H1 (cell line): ENCODE results near the gene UBASH3B.

Experiments used
- BACH1 ChIP-seq: IDR thresholded peaks from 2 replicates; pipeline ENCODE4 v1.6.1; 2012; ENCODE audit warnings: low read length, improper control_type of control experiment
- EZH2 ChIP-seq: fragments of 200-600 bp; sonication (generic); IDR thresholded peaks from 2 replicates; pipeline ENCODE4 v1.7.1; 2012; ENCODE audit warnings: low read depth, mild to moderate bottlenecking, moderate library complexity, low read length, inconsistent platforms; ENCODE audit not compliant: severe bottlenecking
- POLR2A ChIP-seq, 2 experiments: IDR thresholded peaks; 1 replicate in 1 of 2; 2 replicates in 1 of 2; pipeline ENCODE4 v1.6.1; 2011; ENCODE audit warnings: low read depth in 2 of 2, low read length in 2 of 2, mild to moderate bottlenecking in 2 of 2; ENCODE audit errors: control extremely low read depth in 1 of 2
- RFX5 ChIP-seq: IDR thresholded peaks from 2 replicates; pipeline ENCODE4 v1.6.1; 2011; ENCODE audit warnings: low read depth, low read length, improper control_type of control experiment, borderline replicate concordance
- SIRT6 ChIP-seq: IDR thresholded peaks from one replicate; pipeline ENCODE4 v1.7.1; 2012; ENCODE audit warnings: low read length, inconsistent platforms
- SP2 ChIP-seq: IDR thresholded peaks from 2 replicates; pipeline ENCODE4 v1.6.1; 2012; ENCODE audit warnings: mild to moderate bottlenecking, low read length, inconsistent platforms
- SUZ12 ChIP-seq: fragments of 200-600 bp; sonication (generic); IDR thresholded peaks from 2 replicates; pipeline ENCODE4 v1.6.1; 2012; ENCODE audit warnings: mild to moderate bottlenecking, inconsistent platforms, low read length, moderate library complexity, mixed read lengths
- TAF1 ChIP-seq: IDR thresholded peaks from 2 replicates; pipeline ENCODE4 v1.6.1; 2011; ENCODE audit warnings: mild to moderate bottlenecking, low read depth, low read length
- TEAD4 ChIP-seq: IDR thresholded peaks from 2 replicates; pipeline ENCODE4 v1.6.1; 2012; ENCODE audit warnings: low read depth, low read length, inconsistent platforms, mixed read lengths
- TF ChIP-seq, protein P1 (sequence below), 3 experiments: IDR thresholded peaks; 1 replicate in 2 of 3; 2 replicates in 1 of 3; pipeline versions ENCODE4 v1.5.1 to v1.6.1; 2011; ENCODE audit warnings: low read length in 3 of 3, mild to moderate bottlenecking in 3 of 3, inconsistent platforms in 2 of 3, low read depth in 1 of 3, moderate library complexity in 1 of 3; ENCODE audit not compliant: insufficient read depth in 1 of 3; ENCODE audit errors: control extremely low read depth in 1 of 3

DNA sequence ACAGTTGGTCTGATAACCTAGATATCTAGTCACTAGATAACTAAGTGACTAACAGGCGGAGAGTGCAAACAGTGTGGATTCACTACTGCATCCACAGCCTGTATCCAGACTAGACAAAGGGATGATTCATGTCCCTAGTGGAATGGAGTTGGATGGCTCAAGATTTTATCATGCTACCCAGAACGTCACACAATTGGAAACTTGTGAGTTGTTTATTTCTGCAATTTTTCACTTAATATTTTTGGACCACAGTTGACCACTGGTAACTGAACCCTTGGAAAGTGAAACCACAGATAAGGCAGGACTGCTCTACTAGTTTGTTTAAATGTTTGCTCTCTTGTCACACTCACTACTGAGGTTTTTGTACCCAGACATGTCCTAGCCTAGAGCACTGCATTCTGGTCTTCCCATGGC lies 76.0 kb downstream of the UBASH3B start:
- no peak for TF ChIP-seq SIRT6
- TF ChIP-seq TEAD4, result no peak
- TF ChIP-seq BACH1, result no peak
- no peak for TF ChIP-seq TAF1
- no peak for TF ChIP-seq SUZ12
- TF ChIP-seq, protein P1, sequence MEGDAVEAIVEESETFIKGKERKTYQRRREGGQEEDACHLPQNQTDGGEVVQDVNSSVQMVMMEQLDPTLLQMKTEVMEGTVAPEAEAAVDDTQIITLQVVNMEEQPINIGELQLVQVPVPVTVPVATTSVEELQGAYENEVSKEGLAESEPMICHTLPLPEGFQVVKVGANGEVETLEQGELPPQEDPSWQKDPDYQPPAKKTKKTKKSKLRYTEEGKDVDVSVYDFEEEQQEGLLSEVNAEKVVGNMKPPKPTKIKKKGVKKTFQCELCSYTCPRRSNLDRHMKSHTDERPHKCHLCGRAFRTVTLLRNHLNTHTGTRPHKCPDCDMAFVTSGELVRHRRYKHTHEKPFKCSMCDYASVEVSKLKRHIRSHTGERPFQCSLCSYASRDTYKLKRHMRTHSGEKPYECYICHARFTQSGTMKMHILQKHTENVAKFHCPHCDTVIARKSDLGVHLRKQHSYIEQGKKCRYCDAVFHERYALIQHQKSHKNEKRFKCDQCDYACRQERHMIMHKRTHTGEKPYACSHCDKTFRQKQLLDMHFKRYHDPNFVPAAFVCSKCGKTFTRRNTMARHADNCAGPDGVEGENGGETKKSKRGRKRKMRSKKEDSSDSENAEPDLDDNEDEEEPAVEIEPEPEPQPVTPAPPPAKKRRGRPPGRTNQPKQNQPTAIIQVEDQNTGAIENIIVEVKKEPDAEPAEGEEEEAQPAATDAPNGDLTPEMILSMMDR (IDR thresholded peaks at IDR 0.05; ENCODE audit: control extremely low read depth in 1 of 3, insufficient read depth in 1 of 3, low read depth in 1 of 3, low read length in 3 of 3), result no peak
- TF ChIP-seq POLR2A (IDR thresholded peaks at IDR 0.05; ENCODE audit: control extremely low read depth in 1 of 2, low read depth in 2 of 2, low read length in 2 of 2), result no peak
- no peak for TF ChIP-seq RFX5
- TF ChIP-seq EZH2, result no peak
- no peak for TF ChIP-seq SP2
